22Rv1 (cell line): Measurements from ENCODE around the gene ARL15.

ENCODE experiments used
- H3K27ac ChIP-seq: fragments of 450-650 bp; 2 replicates; pipeline ENCODE4 v1.5.1; 2017
- CTCF ChIP-seq: fragments of 450-650 bp; IDR thresholded peaks from 2 replicates; pipeline ENCODE4 v1.5.1; 2017; ENCODE audit warnings: mild to moderate bottlenecking
- ZFX ChIP-seq: fragments of 450-650 bp; IDR thresholded peaks from 2 replicates; pipeline ENCODE4 v1.6.1; 2017; ENCODE audit warnings: antibody characterized with exemption, borderline replicate concordance

ARL15 gene

GRCh38 chr5:54186108-54186507 lies 124.3 kb downstream of the ARL15 start:
- TF ChIP-seq ZFX (no peak), CTCF (no peak)
- H3K27ac ChIP-seq, result no peak overlapping the region

- TF ChIP-seq ZFX (no peak), CTCF (no peak)
- no peak overlapping the region for H3K27ac ChIP-seq
Observed at GRCh38 chr5:54184806-54185205, 125.6 kb downstream of the ARL15 start.

- no peak overlapping the region for H3K27ac ChIP-seq
- TF ChIP-seq CTCF (no peak), ZFX (no peak)
Observed at GRCh38 chr5:54180630-54181031, 129.7 kb downstream of the ARL15 start.

- no peak for TF ChIP-seq ZFX
- no peak for TF ChIP-seq CTCF
- no peak overlapping the region for H3K27ac ChIP-seq
Observed at GRCh38 chr5:54178991-54179390, 131.4 kb downstream of the ARL15 start.

- no peak overlapping the region for H3K27ac ChIP-seq
- TF ChIP-seq ZFX (no peak), CTCF (no peak)
Observed at GRCh38 chr5:54178207-54178606, 132.2 kb downstream of the ARL15 start.

- TF ChIP-seq ZFX (no peak), CTCF (no peak)
- no peak overlapping the region for H3K27ac ChIP-seq
Observed at GRCh38 chr5:54177058-54177457, 133.3 kb downstream of the ARL15 start.

GRCh38 chr5:54176066-54176830 lies 134.1 kb downstream of the ARL15 start:
- H3K27ac ChIP-seq, result no peak overlapping the region
- TF ChIP-seq CTCF (no peak), ZFX (no peak)
